Subcutaneous adipose tissue (tissue), 4 donors: ENCODE measurements around the gene CLK4. TPM values are rescaled to one million over a fixed set of nuclear protein-coding genes. Genes with fewer than 3 reads are reported as not detected.

Experiments used
- small RNA-seq: library from RNA; depleted of rRNA; stranded (forward); fragments of <200 nt; gene quantifications from one replicate; pipeline ENCODE3, GENCODE V24; 2016
- total RNA-seq, 4 donors: library from RNA; depleted of rRNA; stranded (reverse); fragments of >200 nt; gene quantifications; one replicate each; pipeline ENCODE4 v1.1.0, GENCODE V29; 2016
- TF ChIP-seq, protein P1 (sequence below): fragments of 450-650 bp; IDR thresholded peaks from one replicate; pipeline ENCODE4 v1.5.1; 2016; ENCODE audit warnings: low read depth, mild to moderate bottlenecking, control low read depth, antibody characterized with exemption, moderate library complexity

CLK4 gene
- total RNA-seq, 4 donors from 2014 or later, result 51.7 to 67.2 (median 59.7) TPM

DNA sequence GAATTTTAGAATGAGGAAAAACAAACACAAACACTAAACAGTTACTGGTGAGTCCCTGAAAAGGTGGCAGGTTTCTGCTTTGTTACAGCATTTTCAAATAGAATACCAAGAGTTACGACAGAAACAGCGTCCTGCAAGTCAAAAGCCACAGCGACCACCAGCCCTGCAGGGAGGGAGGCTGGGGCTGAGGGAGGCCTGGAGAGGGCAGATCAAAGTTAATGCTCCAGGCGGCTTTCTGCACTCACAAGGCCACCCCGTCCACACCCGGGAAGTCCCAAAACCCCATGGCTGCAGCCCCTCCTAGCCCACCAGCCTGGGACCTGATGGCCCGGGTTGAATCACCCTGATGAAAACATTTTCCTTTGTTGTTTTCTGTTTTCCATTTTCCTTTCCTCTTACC lies 65.9 kb downstream of the CLK4 start:
- TF ChIP-seq, protein P1, sequence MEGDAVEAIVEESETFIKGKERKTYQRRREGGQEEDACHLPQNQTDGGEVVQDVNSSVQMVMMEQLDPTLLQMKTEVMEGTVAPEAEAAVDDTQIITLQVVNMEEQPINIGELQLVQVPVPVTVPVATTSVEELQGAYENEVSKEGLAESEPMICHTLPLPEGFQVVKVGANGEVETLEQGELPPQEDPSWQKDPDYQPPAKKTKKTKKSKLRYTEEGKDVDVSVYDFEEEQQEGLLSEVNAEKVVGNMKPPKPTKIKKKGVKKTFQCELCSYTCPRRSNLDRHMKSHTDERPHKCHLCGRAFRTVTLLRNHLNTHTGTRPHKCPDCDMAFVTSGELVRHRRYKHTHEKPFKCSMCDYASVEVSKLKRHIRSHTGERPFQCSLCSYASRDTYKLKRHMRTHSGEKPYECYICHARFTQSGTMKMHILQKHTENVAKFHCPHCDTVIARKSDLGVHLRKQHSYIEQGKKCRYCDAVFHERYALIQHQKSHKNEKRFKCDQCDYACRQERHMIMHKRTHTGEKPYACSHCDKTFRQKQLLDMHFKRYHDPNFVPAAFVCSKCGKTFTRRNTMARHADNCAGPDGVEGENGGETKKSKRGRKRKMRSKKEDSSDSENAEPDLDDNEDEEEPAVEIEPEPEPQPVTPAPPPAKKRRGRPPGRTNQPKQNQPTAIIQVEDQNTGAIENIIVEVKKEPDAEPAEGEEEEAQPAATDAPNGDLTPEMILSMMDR, result no peak

DNA sequence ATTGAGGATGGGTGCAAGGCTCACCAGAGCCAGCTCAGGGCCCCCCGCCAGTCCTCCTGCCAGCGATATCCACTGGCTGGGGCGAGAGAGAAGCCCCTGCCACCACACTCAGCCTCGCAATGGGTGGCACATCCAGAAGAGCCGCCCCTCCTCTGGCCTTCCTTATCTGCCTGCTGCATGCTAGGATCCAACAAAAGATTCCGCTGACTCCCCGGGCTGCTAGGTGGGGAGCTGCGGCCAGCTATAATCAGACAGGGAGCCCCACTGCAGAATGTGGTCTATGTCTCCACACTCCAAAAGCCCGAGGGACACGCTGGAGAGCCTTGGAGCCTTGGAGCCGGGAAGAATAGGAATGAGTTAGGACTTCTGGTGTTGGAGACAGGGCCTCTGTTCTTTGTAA lies 69.4 kb downstream of the CLK4 start:
- TF ChIP-seq, protein P1, result no peak

DNA sequence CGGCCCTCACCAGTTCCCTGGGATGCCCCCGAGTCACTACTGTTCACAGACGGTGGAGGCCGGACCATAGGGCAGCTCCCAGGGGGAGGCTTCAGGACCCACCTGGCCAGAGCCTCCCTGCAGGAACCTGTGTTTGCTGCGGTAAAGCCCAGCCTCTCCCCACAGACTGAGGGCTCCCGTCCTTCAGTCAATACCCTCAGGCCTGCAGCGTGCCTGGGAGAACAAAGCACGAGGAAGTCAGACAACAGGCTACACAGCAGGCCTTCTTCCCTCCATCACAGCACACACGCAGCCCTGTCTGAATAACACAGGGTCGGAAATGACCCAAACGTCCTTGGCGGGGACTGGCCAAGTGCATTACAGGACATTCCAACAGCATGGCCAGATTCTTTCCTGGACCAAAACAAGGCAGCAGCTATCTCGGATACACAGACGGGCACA lies 71.1 kb downstream of the CLK4 start:
- TF ChIP-seq, protein P1, result no peak

DNA sequence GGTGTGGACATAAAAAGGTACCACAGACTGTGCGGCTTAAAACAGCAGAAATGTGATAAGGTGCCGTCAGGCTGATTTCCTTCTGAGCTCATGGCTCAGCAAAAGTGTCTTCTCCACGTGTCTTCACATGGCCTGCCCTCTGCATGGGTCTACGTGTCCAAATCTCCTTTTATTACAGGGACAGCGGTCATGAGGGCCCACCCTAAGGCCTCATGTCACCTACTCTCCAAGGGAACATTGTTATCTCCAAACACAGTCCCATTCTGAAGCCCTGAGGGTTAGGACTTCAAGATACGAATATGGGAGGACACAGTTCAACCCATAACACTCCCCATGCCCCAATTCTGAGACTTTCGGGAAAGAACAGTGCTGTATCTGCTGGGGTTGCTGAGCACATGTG lies 71.8 kb downstream of the CLK4 start:
- TF ChIP-seq, protein P1, result no peak

DNA sequence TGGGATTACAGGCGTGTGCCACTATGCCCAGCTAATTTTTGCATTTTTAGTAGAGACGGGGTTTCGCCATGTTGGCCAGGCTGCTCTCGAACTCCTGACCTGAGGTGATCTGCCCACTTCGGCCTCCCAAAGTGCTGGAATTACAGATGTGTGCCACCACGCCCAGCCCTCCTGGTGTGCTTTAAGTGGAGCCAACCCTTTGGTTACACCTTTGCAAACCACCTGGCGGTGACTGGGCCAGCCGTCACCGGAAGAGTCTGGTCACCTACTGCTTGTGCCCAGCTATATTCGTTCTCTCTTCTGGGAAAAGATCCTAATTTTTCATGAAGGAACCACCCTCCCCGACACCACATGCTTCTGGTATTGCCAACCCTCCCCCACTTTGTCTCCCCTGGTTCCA lies 72.5 kb downstream of the CLK4 start:
- TF ChIP-seq, protein P1, result no peak

DNA sequence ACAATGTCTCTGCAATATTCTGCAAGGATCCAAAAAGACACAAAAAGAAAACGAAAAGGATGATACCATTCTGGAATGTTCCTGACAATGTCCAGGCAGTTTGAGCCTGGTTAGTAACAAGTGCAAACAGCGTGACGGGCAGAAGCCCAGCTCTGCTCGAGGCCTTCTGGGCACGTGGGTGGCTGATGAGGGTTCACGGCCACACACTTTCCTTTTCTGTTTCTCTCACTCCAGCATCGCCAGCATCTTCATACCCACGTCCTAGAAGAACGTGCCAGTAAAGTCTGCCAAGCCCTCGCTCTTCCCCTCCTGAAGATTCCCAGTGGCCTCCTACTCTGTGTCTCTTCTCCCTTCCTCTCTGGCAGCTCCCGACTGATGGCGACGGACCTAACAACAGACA lies 73.3 kb downstream of the CLK4 start:
- TF ChIP-seq, protein P1, result no peak

Small RNA genes within 50 kb of the gene (small RNA-seq; reads per million reads assigned to genes)
- gene RN7SKP70, result not detected

Other genes starting within 250 kb of the CLK4 start
- under 1 TPM in 3 of 4 donors, not detected in 1; 0.44 to 0.65 (median 0.57) TPM for gene COL23A1, start 36.7 kb downstream of the CLK4 start, total RNA-seq
- 10 to 100 TPM; 13.9 to 25.4 (median 17.3) TPM for gene ZNF354A, start 103.6 kb upstream of the CLK4 start, total RNA-seq
- gene ZNF354B, start 232.9 kb upstream of the CLK4 start, total RNA-seq, result 10 to 100 TPM; 18.9 to 30.0 (median 20.2) TPM